Activated gamma-delta T cell (primary cell): ENCODE data around the gene CNOT9.

Experiments
- DNase-seq: peaks from one replicate; lab custom pipeline; 2025; lab: John Stamatoyannopoulos, UW

Gene CNOT9

DNA sequence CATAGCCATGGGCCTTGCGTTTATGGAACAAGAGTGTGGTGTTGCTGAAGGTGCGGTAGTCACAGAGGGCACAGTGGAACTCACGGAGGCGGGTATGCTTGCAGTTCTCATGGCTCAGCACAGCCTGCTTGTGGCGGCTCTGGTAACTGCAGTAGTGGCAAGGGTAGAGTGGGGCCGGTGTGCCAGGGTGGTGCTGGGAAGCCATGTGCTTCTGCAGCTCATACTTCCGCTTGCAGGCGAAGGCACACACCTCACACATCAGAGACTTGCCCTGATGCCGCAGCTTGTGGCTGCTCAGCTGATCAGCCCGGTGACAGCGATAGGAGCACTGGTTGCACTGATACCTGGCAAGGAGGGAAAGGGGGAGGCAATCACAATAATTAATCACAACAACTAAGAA, 76.1 kb downstream of the CNOT9 start:
- DNase-seq = no peak

DNA sequence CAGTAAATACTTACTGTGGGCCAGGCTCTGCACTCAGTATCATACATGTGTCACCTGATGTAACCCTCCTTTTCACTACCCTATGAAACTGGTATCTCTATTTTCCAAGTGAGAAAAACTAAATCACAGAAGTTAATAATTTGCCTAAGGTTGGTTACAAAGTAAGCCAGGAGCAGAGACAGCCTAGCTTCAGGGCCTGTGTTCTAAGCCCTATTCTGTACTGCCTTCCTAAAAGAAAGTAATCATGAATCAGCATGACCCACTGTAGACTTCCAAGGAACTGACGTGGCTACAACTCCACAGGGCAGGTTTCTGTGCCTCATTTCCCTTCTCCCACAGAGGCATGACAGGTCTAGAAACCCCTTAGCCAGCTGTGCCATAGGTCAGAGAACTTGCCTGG, 76.5 kb downstream of the CNOT9 start:
- DNase-seq = no peak
